Pancreas (tissue), 10 donors: ENCODE measurements around the gene RP2. TPM values are rescaled to one million over a fixed set of nuclear protein-coding genes. Genes with fewer than 3 reads are reported as not detected.

Experiments used
- ATAC-seq, 4 donors: fragments of 200-7000 bp; cut with Tn5 transposase; one replicate each; pipeline versions ENCODE4 v1.8.0 to v1.9.1; 2020; ENCODE audit warnings: mild to moderate bottlenecking in 4 of 4, moderate library complexity in 4 of 4
- DNase-seq, 6 donors: peaks; one replicate each; pipeline ENCODE4 v3.0.0-alpha.2; 2020
- FAIRE-seq: peaks from 2 replicates; lab custom pipeline; 2012; peaks lifted over from hg19 to GRCh38; lab: Jason Lieb, UNC
- H3K27ac ChIP-seq, 4 donors: fragments of 200-600 bp; sonication (generic); 1 replicate in 3 of 4; 2 replicates in 1 of 4; pipeline versions ENCODE4 v1.5.0 to v1.8.0; 2020
- H3K27me3 ChIP-seq, 4 donors: fragments of 200-600 bp; one replicate each; pipeline ENCODE4 v1.8.0; 2021
- H3K36me3 ChIP-seq, 3 donors: fragments of 200-600 bp; sonication (generic) in 1 of 3; one replicate each; pipeline versions ENCODE4 v1.5.0 to v1.8.0; 2020 to 2021
- H3K4me1 ChIP-seq, 3 donors: fragments of 200-600 bp; one replicate each; pipeline ENCODE4 v1.8.0; 2021
- H3K4me3 ChIP-seq, 4 donors: fragments of 200-600 bp; sonication (generic) in 2 of 4; one replicate each; pipeline versions ENCODE4 v1.5.0 to v1.8.0; 2020 to 2021
- H3K9me3 ChIP-seq, 4 donors: fragments of 200-600 bp; one replicate each; pipeline ENCODE4 v1.8.0; 2021
- CTCF ChIP-seq, 4 donors: fragments of 200-600 bp; sonication (generic) in 3 of 4; IDR thresholded peaks; one replicate each; pipeline versions ENCODE4 v1.5.0 to v1.8.0; 2021; ENCODE audit warnings: antibody characterized with exemption in 4 of 4
- WGBS, 2 donors: extraction: QIAGEN DNeasy Blood & Tissue Kit; methylation state at CpG; one replicate each; pipeline ENCODE4 v1.1.7; 2013; 5-methylcytosine and 5-hydroxymethylcytosine counted together
- intact Hi-C, 3 donors: fragments of 100-400 bp; cut with DNase I; formaldehyde crosslinking; loops; one replicate each; pipeline versions ENCODE4 v1.11.1 to v1.14.2; 2022
- polyA plus RNA-seq, 2 donors: library from polyadenylated mRNA; stranded (reverse); fragments of 200-250 nt; gene quantifications; one replicate each; pipeline ENCODE4 v1.2.3, GENCODE V29; 2013
- total RNA-seq, 6 donors: library from RNA; stranded (reverse); fragmentation: NEBNext Ultra II Directional in 4 of 6; extraction: Animal tissue kit (Norgen Biotek cat#: 25700) in 4 of 6; gene quantifications; one replicate each; pipeline versions ENCODE4 v1.2.1 to v1.2.4, GENCODE V29; 2021 to 2023
- donor health status: healthy with polysubstance abuse.
- donor health status: DM: no; HTN: no; CAD: no; lungs with moderate emphysema.
- donor health status: DM: no; HTN: no; CAD: no.
- donor health status: control.
- donor health status: control.
- donor health status: Bipolar disorder and iron deficiency.
- donor health status: DM: yes; HTN: yes; CAD: no.
- donor health status: DM: no; HTN: no; CAD: no.
- donor health status: DM: no; HTN: no; CAD: no.
- donor health status: DM: yes; HTN: yes; CAD: no.

Gene RP2
- total and polyA plus RNA-seq, 8 donors = 1.4 to 6.0 (median 2.2) TPM

GRCh38 chrX:46850771-46851170 is 13.9 kb downstream of the RP2 start:
- Histone ChIP-seq H3K27me3 (no peaks in the 10 kb centered on the region), H3K9me3 (no peaks in the 10 kb centered on the region), H3K4me3 (no peak overlapping the region), H3K27ac (no peak overlapping the region), H3K4me1 (no peaks in the 10 kb centered on the region), H3K36me3 (no peaks in the 10 kb centered on the region)
- ATAC-seq = no peak
- TF ChIP-seq CTCF (IDR thresholded peaks at IDR 0.05) = no peak
- no peak for FAIRE-seq
- intact Hi-C loops = no loop called here
- WGBS, 2 donors = 89 to 100% methylated on average over 1 of the region's 1 CpG
- DNase-seq = no peak

GRCh38 chrX:46856483-46856882 is 19.6 kb downstream of the RP2 start:
- H3K4me1 ChIP-seq = no peaks in the 10 kb centered on the region
- DNase-seq = no peak
- no peak for FAIRE-seq
- no peak overlapping the region for H3K27ac ChIP-seq
- H3K27me3 ChIP-seq = no peaks in the 10 kb centered on the region
- no peaks in the 10 kb centered on the region for H3K36me3 ChIP-seq
- H3K4me3 ChIP-seq = no peak overlapping the region
- H3K9me3 ChIP-seq = no peaks in the 10 kb centered on the region
- no peak for TF ChIP-seq CTCF (IDR thresholded peaks at IDR 0.05)
- intact Hi-C loops = no loop called here
- ATAC-seq = no peak

GRCh38 chrX:46860557-46860956 is 23.7 kb downstream of the RP2 start:
- no peak for TF ChIP-seq CTCF (IDR thresholded peaks at IDR 0.05)

GRCh38 chrX:46863072-46863471 is 26.2 kb downstream of the RP2 start:
- FAIRE-seq = peak; percentile 13
- 91 to 98% methylated on average over 2 of the region's 2 CpGs for WGBS, 2 donors

More at GRCh38 chrX:46860557-46860956, 23.7 kb downstream of the RP2 start:
- H3K27ac ChIP-seq = no peak overlapping the region
- no peaks in the 10 kb centered on the region for H3K9me3 ChIP-seq
- intact Hi-C loops = no loop called here
- no peaks in the 10 kb centered on the region for H3K4me1 ChIP-seq
- DNase-seq (no peak), ATAC-seq (no peak), FAIRE-seq (no peak)
- 19 to 41% methylated on average over 1 of the region's 1 CpG for WGBS, 2 donors
- H3K27me3 ChIP-seq = no peaks in the 10 kb centered on the region
- no peak overlapping the region for H3K4me3 ChIP-seq
- no peaks in the 10 kb centered on the region for H3K36me3 ChIP-seq

GRCh38 chrX:46864606-46865005 is 27.8 kb downstream of the RP2 start:
- Histone ChIP-seq H3K9me3 (no peaks in the 10 kb centered on the region), H3K36me3 (no peaks in the 10 kb centered on the region), H3K27ac (no peak overlapping the region), H3K27me3 (no peaks in the 10 kb centered on the region), H3K4me3 (no peak overlapping the region), H3K4me1 (no peaks in the 10 kb centered on the region)
- WGBS, 2 donors = 81 to 100% methylated on average over 2 of the region's 2 CpGs
- no peak for FAIRE-seq
- intact Hi-C loops = no loop called here
- DNase-seq = no peak
- TF ChIP-seq CTCF (IDR thresholded peaks at IDR 0.05) = no peak
- ATAC-seq = no peak

More at GRCh38 chrX:46863072-46863471, 26.2 kb downstream of the RP2 start:
- DNase-seq = no peak
- ATAC-seq = no peak
- H3K36me3 ChIP-seq = no peaks in the 10 kb centered on the region
- H3K4me3 ChIP-seq = no peak overlapping the region
- intact Hi-C loops = no loop called here
- no peaks in the 10 kb centered on the region for H3K4me1 ChIP-seq
- TF ChIP-seq CTCF (IDR thresholded peaks at IDR 0.05) = no peak
- H3K9me3 ChIP-seq = no peaks in the 10 kb centered on the region
- H3K27me3 ChIP-seq = no peaks in the 10 kb centered on the region
- no peak overlapping the region for H3K27ac ChIP-seq
